Measurements from ENCODE around the gene AXDND1.
A peak's percentile ranks its signal among the peaks of the same experiment; 100 is the strongest.
"Not testable (repeated sequence)": the region's sequence is repeated elsewhere in the genome, so short reads cannot be mapped to it uniquely, and the experiment has no call there.

The AXDND1 gene, protein sequence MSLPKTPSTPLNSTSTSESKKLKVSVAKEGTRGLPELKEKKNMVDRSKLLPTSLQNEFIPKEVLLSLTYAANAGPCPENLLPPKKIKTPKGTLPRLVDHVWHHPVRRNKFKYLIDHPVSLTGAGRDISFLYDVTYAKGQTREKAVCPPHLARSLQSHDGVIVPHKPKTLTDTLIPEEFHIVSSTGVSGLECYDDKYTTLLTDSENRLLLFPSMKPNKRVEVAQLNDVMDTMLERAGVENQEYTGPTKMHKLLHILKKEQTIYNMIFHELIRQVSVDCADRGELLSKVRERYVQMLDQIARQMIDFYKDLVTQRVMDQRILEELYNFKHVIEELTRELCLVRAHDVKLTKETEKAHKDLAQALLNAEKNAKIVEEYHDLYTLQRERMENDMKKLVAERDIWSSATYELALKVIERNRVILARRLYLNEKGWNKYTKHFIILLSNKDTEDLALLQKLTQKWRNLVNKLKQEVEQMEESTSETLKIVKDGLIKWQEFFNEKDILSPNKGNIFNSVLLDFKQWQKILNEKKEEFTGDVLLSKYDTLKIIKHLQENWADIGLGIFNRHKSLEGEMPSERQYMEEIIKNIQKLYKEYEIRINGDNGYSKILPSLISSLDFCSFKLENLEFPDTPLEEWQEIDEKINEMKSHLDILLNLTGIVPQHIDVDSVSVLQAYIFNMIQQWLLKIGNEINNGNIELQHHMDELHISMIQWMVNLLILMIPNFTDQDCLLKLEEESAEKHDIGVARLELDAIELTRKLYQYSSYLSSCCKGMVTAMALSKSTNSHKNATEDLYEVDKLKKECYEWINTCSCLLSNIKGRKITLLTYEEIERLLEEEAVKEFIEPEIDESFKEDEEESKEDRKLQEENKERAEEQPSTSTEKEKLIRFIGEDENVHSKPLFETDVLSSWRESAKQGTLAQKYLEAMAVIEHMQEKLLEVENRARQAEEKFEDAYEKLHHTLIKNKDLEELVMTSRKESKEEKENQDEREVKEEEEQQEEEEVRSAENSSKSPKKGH

DNA sequence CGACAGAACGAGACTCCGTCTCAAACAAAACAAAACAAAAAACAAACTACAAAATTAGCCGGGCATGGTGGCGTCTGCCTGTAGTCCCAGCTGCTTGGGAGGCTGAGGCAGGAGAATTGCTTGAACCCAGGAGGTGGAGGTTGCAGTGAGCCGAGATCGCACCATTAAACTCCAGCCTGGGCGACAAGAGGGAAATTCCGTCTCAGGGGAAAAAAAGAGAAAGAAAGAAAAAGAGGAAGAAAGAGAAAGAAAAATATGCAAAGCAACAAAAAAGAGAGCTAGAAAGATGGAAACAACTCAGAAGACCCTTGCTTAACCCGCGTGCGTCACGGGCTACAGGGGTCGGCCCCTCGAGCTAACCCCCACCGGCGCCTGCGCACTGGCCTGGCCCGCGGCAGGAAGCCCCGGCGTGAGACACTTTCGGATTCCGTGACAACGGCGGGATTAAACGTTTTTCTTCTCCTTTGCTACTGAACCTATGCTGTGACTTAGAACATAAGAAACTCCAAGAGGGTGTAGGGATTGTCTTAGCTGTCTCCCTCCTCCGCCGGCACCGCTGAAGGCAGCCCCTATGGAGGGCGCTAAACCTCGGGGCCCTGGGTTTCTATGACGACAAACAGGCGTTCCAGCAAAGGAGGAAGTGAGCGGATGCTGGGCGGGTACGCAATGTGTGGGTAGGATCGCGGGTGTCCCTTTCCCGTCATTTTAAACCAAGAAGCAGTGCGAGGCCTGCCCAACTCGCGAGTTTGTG lies at the start of gene AXDND1:
TSS of gene AXDND1 (plus strand) at position 630 of the 751 bp plus-strand sequence. CDS start 539 bp downstream, outside the sequence.
- peak; percentile 63 for DNase-seq

DNA sequence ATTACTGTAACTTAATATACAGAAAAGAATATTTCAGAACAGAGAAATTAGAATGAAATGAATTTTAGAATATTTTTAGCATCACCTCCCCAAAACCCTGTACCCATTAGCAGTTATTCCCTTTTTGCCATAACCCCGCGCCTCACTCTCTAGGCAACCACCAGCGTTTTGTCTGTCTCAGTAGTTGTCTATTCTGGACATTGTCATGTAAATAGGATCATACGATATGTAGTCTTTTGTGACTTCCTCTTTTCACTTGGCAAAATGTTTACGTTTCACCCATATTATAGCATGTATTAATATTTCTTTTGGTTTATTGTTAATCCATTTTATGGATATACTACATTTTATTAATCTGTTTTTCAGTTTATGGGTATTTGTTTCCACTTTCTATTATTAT lies 47.3 kb upstream of the AXDND1 start:
- no peak for DNase-seq

DNA sequence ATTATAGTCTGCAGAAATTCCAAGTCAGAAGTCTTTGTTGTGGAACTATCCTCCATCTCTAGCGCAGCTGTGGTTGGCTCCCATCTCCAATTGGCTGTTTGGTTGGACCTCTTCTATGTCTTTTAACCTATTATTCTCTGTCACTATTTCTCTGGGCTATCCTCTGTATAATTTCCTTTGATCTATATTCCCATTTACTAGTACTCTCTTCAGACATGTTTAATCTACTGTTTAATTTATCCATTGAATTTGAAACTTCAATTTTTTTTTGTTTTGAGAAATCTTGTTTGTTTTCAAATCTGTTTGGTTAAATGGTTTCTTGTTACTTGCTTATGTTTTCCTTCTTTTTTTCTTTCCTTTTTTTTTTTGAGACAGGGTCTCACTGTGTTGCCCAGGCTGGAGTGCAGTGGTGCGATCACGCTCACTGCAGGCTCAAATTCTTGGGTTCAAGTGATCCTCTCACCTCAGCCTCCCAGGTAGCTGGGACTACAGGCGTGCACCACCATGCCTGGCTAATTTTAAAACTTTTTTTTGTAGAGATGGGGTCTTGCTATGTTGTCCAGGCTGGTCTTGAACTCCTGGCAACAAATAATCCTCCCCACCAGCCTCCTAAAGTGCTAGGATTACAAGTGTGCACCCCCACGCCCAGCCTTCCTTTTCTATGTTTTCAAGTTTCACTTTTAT lies 44.1 kb upstream of the AXDND1 start:
- DNase-seq, result no peak

DNA sequence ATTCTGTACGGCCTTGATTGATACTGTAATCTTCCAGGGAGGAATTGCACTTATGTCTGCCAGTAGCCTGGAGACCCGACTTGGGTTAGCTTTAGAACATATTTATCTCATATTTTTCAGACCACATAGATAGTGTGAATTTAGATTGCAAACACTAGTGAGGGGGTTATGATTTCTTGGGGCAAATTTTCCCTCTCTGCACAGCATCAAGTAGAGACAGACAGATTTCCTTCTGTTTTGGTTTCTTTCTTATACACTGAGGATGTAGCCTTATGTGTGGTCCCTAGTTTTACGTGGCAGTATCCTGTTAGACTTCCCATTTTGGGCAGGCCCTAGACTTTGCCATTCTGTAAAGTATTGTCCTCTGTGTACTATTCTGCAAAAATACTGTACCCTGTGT lies 43.2 kb upstream of the AXDND1 start:
- DNase-seq, result no peak

DNA sequence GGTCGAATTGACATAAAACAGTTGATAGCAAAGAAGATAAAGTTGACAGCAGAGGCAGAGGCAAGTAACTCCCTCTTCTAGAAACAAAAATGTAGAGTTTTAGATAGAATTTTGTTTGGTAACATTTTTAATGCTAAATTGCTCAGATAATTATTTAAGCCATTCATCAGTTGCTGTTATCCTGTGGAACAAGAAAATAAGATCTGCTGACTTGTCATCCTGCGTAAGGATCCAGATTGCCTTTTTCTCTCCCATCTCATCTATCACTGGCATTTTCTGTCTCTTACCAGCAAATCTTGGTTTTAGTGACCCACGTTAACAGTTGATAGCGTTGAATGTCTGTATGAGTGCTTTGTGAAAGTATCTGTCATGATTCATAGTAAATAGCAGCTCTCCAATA lies 42.3 kb upstream of the AXDND1 start:
- DNase-seq, result no peak

DNA sequence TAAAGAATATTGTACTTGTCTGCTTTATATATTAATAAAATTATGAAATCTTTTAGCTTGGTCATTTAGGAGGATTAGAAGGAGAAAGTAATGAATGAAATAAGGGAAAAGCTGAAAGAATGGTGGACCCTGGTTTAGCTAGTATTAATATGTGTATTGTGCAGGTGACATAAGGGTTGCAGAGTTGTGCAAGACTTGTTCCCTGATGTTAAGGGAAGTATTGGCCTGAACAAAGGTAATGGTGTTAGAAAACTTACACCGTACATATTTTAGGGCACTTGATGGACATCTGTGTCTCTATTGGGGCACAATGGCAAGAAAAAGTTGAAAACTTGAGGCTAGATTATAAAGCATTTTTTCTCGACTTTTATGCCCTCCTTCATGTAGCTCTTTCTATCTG lies 39.9 kb upstream of the AXDND1 start:
- DNase-seq, result no peak

DNA sequence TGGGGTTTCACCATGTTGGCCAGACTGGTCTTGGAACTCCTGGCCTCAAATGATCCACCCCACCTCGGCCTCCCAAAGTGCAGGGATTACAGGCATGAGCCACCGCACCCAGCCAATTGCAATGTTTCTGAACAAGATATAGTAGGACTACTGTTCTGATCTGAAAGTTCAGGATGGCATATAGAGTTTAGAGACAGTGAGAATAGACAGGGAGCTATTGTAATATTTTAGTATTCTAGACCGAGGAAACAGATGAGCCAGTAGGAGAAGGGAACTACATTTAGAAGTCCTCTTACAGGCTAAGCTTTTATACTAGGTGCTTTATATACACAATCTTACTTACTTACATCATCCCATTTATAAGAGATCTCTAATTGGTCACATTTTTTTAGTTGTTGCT lies 39.0 kb upstream of the AXDND1 start:
- DNase-seq, result no peak

DNA sequence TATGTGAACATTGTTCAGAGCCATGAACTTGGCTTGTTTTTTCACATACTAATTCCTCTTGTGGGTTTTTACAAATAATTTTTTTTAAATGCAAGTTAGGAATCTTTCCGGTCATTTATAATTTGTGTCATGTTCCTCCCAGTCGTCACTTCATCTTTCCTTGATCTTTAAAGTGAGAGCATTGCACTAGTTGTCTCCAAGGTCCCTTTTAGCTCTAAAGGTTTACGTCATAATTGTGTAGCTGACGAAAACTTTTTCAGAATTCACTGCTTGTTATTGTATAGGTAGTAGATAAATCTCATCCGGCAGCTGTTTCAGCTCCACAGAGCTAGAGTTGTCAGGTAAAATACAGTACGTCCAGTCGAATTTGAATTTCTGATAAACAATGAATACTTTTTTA lies 38.6 kb upstream of the AXDND1 start:
- no peak for DNase-seq

DNA sequence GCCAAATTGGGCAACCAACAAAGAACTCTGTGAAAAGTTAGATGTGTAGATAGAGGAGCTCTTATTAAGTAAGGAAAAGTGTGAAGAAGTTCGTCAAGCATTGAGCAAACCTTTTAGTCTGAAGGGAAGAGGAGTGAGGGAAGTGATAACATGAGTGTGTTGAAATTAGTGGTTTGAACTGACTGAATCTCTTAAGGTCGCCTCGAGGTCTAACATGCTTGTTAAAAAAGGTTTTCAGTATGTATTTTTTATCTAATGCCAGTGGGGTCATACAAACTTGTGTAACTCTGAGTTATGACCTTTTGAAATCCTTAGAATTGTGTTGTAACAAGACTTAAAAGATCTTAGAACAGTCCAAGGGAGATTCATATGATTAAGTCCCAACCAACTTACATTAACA lies 38.1 kb upstream of the AXDND1 start:
- DNase-seq, result no peak

DNA sequence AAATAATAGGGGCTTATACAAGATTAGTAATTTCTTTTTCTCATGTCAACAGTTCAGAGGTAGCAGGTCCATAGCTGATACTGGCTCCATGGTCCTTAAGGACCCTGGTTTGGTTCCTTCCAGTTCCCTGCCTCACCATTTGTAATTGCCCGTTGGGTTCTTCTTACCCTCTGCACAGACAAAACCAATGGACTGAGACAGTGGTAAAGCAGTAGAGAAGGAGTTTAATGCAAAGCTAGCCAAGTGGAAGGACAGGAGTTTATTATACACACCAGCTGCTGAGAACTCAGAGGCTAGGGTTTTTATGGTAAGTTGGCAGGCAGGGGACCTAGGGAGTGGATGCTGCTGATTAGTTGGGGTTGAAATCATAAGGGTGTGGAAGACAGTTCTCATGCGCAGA lies 35.9 kb upstream of the AXDND1 start:
- DNase-seq, result no peak

DNA sequence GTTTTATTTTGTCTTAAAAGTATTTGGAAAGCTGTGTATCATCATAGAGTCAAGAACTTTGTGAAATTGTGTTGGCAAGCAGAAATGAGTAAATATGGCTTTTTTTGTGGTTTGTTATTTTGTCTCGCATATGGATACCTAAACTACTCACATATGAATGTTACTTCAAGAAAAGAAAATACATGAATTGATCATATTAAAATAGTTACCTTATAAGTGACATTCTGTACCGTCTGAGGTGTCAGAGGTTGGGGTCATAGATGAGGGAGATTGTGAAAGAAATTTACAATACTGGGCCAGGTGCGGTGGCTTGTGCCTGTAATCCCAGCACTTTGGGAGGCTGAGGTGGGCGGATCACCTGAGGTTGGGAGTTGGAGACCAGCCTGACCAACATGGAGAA lies 31.3 kb upstream of the AXDND1 start:
- no peak for DNase-seq

DNA sequence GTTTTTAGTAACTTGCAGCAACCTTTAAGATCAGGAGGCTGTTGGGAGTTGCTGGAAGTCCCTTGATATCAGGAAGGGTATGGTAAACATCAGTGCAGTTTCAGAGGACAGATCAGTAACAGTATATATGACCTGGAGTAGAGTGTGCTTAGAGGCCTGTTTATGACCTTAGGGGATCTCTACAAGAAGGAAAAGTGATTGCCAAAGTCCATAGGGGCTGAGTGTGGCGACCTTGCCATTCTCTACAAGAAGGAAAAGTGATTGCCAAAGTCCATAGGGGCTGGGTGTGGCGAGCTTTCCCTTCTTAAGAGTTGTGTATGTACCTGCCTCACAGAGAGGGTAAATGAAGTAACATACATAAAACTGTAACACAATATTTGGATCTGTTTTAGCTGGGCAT lies 28.5 kb upstream of the AXDND1 start:
- DNase-seq, result no peak

DNA sequence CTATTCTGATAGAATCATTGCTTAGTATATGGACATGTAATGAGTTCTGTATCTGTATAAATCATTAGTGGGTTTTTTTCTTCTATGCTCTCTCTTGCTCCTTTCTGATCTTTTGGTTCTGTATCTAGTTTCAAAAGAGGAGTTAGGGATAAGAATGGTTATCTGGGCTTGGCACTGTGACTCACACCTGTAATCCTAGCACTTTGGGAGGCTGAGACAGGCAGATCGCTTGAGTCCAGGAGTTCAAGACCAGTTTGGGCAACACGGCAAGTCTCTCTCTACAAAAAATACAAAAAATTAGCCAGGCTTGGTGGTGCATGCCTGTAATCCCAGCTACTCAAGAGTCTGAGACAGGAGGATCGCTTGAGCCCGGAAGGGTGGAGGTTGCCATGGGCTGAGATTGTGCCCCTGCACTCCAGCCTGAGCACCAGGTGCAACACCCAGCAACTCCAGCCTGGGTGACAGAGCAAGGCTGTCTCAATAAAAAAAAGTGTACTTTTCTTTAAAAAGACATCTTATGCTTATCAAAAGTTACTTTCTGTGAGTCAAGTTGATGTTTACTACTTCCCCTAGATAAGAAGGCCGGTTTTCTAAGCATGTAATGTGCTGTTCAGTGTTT lies 27.7 kb upstream of the AXDND1 start:
- DNase-seq, result no peak

DNA sequence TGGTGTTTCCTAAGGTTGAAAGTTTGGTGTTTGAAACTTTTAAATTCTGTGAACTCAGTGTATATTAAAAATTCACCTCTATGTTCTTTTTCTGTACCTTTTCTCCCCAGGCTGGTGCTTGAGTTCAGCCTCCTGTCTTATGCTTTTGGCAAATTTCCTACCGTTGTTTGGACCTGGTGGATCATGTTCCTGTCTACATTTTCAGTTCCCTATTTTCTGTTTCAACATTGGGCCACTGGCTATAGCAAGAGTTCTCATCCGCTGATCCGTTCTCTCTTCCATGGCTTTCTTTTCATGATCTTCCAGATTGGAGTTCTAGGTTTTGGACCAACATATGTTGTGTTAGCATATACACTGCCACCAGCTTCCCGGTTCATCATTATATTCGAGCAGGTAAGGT lies 24.9 kb upstream of the AXDND1 start:
- no peak for DNase-seq

DNA sequence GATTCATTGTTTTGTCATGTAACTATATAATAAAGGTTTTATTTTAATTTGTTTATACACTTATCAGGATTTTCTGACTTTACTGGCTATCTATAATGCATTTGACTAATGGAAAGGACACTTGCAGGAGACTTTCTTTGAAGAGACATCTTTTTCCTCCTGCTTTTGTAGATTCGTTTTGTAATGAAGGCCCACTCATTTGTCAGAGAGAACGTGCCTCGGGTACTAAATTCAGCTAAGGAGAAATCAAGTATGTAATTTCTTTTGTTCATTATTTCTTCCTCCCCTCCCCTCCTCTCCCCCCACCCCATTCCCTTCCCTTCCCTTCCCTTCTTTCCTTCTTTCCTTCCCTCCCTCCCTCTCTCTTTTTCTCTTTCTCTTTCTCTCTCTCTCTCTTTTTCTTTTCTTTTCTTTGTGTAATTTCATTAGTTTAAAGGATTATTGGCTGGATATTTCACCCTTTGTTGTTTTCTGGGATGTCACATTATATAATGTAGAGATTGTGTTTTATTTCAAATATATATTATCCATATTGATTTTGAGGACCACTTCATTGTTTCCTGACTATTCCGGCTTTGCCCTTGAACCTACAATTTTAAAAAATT lies 23.7 kb upstream of the AXDND1 start:
- no peak for DNase-seq

DNA sequence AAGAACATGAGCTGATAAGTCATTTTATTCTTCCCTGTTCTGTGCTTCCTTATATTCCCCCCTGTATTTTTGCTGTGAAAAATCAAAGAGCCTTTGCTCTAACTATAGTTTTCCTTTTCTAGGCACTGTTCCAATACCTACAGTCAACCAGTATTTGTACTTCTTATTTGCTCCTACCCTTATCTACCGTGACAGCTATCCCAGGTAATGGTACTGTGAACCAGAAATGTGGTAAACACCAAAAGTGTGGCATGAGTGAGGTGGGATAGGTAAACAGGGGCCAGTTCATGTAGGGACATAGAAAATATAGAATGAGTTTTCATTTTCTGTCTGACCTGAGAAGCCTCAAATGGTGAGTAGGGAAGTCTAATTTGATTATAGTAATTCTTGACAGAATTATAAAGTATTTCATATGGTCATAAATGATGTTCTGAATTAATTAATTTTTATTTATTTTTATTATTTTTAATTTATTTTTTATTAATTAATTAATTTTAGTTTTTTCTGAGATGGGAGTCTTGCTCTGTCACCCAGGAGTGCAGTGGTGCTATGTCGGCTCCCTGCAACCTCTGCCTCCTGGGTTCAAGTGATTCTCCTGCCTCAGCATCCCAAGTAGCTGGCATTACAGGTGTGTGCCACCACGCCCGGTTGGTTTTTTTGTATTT lies 22.9 kb upstream of the AXDND1 start:
- no peak for DNase-seq

DNA sequence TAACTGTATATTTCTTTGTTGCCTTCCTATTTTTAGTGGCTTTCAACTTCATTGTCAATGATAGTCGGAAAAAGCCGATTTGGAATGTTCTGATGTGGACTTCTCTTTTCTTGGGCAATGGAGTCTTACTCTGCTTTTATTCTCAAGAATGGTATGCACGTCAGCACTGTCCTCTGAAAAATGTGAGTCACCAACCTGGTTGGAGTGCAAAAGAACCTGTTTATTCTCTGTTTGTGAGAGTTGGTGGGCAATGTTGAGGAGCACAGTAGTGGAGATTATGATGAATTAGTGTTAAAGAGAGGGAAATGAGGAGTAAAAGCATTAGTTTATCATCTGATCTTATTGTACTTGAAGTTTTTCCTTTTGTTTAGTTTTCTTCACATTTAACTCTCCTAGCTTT lies 14.5 kb upstream of the AXDND1 start:
- DNase-seq, result no peak

DNA sequence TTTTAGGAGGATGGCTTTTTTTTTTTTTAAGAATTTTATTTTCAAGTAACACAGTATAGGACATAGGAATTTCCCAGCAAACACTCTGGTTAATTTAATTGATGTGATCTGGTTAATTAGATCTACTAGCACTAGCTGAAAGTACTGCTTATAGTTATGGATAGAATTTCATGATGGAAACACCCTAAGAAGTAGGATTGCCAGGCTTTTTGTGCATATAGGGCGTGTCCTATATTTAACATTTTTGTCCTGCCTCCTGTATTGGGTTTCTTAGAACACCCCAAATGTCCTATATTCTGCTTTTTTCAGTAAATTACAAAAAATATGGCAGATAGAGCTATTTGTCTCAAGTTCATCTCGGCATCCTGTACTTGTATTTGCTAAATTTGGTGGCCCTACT lies 13.5 kb upstream of the AXDND1 start:
- no peak for DNase-seq

DNA sequence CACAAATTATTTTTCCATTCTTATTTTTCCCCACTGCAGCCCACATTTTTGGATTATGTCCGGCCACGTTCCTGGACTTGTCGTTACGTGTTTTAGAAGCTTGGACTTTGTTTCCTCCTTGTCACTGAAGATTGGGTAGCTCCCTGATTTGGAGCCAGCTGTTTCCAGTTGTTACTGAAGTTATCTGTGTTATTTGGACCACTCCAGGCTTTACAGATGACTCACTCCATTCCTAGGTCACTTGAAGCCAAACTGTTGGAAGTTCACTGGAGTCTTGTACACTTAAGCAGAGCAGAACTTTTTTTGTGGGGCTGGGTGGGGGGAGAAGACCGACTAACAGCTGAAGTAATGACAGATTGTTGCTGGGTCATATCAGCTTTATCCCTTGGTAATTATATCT lies 12.2 kb upstream of the AXDND1 start:
- no peak for DNase-seq

DNA sequence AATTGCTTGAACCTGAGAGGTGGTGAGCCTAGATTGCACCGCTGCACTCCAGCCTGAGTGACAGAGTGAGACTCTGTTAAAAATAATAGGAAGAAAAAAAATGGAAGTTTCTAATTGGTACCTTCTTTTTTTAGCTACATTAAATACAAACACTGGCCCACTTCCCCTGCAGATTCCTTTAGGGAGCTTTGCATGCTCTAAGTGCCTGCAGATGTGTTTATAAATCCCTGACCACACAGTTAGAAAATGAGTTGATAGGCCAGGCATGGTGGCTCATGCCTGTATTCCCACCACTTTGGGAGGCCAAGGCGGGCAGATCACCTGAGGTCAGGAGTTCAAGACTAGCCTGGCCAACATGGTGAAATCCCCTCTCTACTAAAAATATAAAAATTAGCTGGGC lies 4.1 kb upstream of the AXDND1 start:
- not testable (repeated sequence) for DNase-seq
